Stimulated activated CD8-positive, alpha-beta memory T cell treated with anti-CD3 and anti-CD28 coated beads, Interleukin-12 subunit alpha, Interleukin-12 subunit beta, amount 100 ng/mL, for 24 hours (primary cell): ENCODE data around the gene LRRN3.

Experiments
- DNase-seq: peaks from one replicate; pipeline ENCODE4 v3.0.0-alpha.2; 2020; ENCODE audit errors: extremely low read depth

LRRN3 gene

GRCh38 chr7:111077001-111077400 is 13.9 kb upstream of the LRRN3 start:
- DNase-seq: no peak

GRCh38 chr7:111080495-111081105 is 10.3 kb upstream of the LRRN3 start:
- no peak for DNase-seq

- no peak for DNase-seq
Measured at GRCh38 chr7:111081546-111082267, 9.2 kb upstream of the LRRN3 start.

GRCh38 chr7:111082351-111082750 is 8.6 kb upstream of the LRRN3 start:
- no peak for DNase-seq

- no peak for DNase-seq
Measured at GRCh38 chr7:111083413-111083812, 7.5 kb upstream of the LRRN3 start.

GRCh38 chr7:111085356-111085755 is 5.6 kb upstream of the LRRN3 start:
- DNase-seq: no peak

- no peak for DNase-seq
Measured at GRCh38 chr7:111086532-111086931, 4.4 kb upstream of the LRRN3 start.

- no peak for DNase-seq
Measured at GRCh38 chr7:111088328-111088727, 2.6 kb upstream of the LRRN3 start.

- DNase-seq: no peak
Measured at GRCh38 chr7:111089822-111090426, 1.0 kb upstream of the LRRN3 start.

GRCh38 chr7:111091593-111092358 is 849 bp downstream of the LRRN3 start:
- no peak for DNase-seq

- DNase-seq: no peak
Measured at GRCh38 chr7:111092406-111093236, 1.7 kb downstream of the LRRN3 start.

GRCh38 chr7:111093496-111093895 is 2.6 kb downstream of the LRRN3 start:
- no peak for DNase-seq

- DNase-seq: no peak
Measured at GRCh38 chr7:111094419-111094818, 3.5 kb downstream of the LRRN3 start.

GRCh38 chr7:111096997-111097396 is 6.1 kb downstream of the LRRN3 start:
- DNase-seq: no peak

GRCh38 chr7:111098011-111098925 is 7.3 kb downstream of the LRRN3 start:
- DNase-seq: no peak

- no peak for DNase-seq
Measured at GRCh38 chr7:111098926-111099250, 8.0 kb downstream of the LRRN3 start.

GRCh38 chr7:111101856-111102646 is 11.1 kb downstream of the LRRN3 start:
- DNase-seq: no peak

GRCh38 chr7:111103136-111103535 is 12.2 kb downstream of the LRRN3 start:
- no peak for DNase-seq

GRCh38 chr7:111103678-111104274 is 12.8 kb downstream of the LRRN3 start:
- DNase-seq: no peak
